Measurements from ENCODE around the gene IGF1R. TPM values are rescaled to one million over a fixed set of nuclear protein-coding genes. Genes with fewer than 3 reads are reported as not detected.

IGF1R gene
- total RNA-seq, 2 experiments from 2014 or later = 7.1 to 7.7 TPM

DNA sequence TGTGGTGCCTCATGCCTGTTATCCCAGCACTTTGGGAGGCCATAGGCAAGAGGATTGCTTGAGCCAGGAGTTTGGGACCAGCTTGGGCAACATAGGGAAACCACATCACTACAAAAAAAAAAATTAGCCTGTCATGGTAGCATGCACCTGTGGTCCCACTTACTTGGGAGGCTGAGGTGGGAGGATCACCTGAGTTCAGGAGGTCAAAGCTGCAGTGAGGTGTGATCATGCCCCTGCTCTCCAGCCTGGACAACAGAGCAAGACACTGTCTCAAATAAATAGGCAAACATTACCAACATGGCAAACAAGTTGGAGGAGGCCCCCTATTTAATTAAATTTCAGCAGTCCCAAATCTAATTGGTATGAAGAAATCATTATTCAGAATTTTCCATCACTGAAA, 215.6 kb downstream of the IGF1R start:
- CTCF ChIA-PET = no interaction called here
- Mint-ChIP-seq H3K4me1 (peaks cover 29% of the 10 kb centered on the region), H3K9me3 (no peaks in the 10 kb centered on the region), H3K27ac (no peak overlapping the region), H3K4me3 (no peak overlapping the region), H3K27me3 (no peaks in the 10 kb centered on the region), H3K36me3 (ENCODE audit: low read depth) (no peaks in the 10 kb centered on the region)
- POLR2A ChIA-PET = interaction anchor here (1.4 kb wide), 1 partner anchor 213 kb away, joined by 3 read pairs; no protein-coding TSS in a partner anchor
- DNase-seq = no peak

DNA sequence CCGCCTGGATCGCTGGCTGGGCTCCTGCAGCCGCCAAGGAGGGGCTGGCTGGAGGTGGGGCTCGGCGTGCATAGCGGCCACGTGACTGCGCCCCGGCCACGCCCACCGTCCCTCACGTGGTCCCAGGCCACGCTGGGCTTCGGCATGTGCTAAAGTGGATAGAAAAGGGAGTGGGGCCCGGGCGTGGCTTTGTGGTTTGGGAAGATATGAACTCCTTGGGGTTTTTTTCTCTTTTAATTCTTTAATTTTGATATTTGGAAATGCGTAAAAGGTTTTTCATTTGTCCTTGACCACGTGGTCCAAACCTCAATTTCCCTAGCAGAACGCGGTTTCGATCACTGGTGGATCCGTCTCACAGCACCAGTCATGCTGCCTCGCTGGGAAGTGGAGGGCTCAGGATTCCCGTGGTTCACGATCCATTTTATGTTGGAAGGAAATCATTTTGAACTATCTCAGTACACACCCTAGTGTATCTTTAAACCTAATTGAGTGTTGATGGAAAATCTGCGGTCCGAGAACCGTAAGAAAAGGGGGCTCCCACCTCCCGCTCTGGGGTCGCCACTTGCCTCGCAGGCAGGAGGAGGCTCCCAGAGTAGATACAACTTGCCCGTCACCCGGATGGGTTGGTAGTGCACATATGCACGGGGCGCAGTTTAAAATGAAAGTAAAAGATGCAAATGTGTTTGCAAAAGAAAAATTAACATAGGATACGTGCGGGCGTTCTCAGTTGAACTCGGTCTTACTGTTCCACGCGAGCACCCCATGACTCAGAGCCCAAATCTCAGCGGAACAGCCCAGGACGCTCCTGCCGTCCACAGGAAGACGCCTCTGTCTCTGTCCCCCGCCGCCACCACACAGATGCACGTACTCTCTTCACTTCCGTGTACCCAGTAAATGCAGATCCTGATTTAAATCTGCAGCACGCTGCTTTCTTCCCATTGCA, 217.3 kb downstream of the IGF1R start:
- H3K9me3 Mint-ChIP-seq = no peaks in the 10 kb centered on the region
- ChIA-PET POLR2A (interaction anchor here (1.2 kb wide), 1 partner anchor 867 kb away, joined by 3 read pairs; the partner anchor contains the start of gene LYSMD4), CTCF (interaction anchor here (1.0 to 2.0 kb wide), 3 partner anchors 15 to 193 kb away, joined by 3 to 11 read pairs (median 7); no protein-coding TSS in a partner anchor)
- peak overlapping the region; percentile 84 for H3K27ac Mint-ChIP-seq
- no peaks in the 10 kb centered on the region for H3K36me3 Mint-ChIP-seq (ENCODE audit: low read depth)
- peaks cover 3% of the 10 kb centered on the region for H3K27me3 Mint-ChIP-seq
- DNase-seq = peak; percentile 76
- H3K4me1 Mint-ChIP-seq = peaks cover 21% of the 10 kb centered on the region
- peak overlapping the region; percentile 66 for H3K4me3 Mint-ChIP-seq

- H3K27me3 Mint-ChIP-seq = peaks cover 4% of the 10 kb centered on the region
- POLR2A ChIA-PET = interaction anchor here (0.7 to 1.2 kb wide), 3 partner anchors 218 to 866 kb away, joined by 3 read pairs; partner anchors contain the start of gene LYSMD4
- H3K9me3 Mint-ChIP-seq = no peaks in the 10 kb centered on the region
- CTCF ChIA-PET = interaction anchor here (1.0 to 2.0 kb wide), 3 partner anchors 15 to 192 kb away, joined by 3 to 11 read pairs (median 7); no protein-coding TSS in a partner anchor
- peak overlapping the region; percentile 84 for H3K27ac Mint-ChIP-seq
- H3K4me3 Mint-ChIP-seq = peak overlapping the region; percentile 66
- H3K36me3 Mint-ChIP-seq (ENCODE audit: low read depth) = no peaks in the 10 kb centered on the region
- no peak for DNase-seq
- H3K4me1 Mint-ChIP-seq = peaks cover 13% of the 10 kb centered on the region
Observed at GRCh38 chr15:98866511-98866910, 218.2 kb downstream of the IGF1R start.

DNA sequence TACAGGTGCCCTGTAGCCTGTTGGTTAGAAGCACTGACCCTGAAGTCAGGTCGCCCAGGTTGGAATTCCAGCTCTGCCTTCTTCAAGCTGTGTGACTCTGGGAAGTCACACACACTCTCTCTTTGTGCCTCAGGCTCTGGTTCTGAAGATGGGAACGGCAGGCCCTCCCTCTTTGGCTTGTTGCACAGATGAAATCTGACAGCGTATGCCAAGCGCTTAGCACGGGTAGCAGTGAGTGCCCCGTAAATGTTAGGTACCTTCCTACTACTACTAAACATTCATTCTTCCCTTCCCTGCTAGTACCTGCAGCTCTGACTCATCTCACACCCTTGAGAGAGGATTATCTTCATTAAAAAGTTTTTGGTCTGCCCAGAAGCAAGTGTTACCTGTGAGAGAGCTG, 220.2 kb downstream of the IGF1R start:
- peaks cover 4% of the 10 kb centered on the region for H3K27me3 Mint-ChIP-seq
- ChIA-PET POLR2A (interaction anchor here (1.2 kb wide), 1 partner anchor 13 kb away, joined by 4 read pairs; no protein-coding TSS in a partner anchor), CTCF (interaction anchor here (0.7 kb wide), 1 partner anchor 223 kb away, joined by 6 read pairs; no protein-coding TSS in a partner anchor)
- no peak for DNase-seq
- no peaks in the 10 kb centered on the region for H3K9me3 Mint-ChIP-seq
- H3K4me1 Mint-ChIP-seq = peaks cover 13% of the 10 kb centered on the region
- H3K27ac Mint-ChIP-seq = no peak overlapping the region
- no peaks in the 10 kb centered on the region for H3K36me3 Mint-ChIP-seq (ENCODE audit: low read depth)
- H3K4me3 Mint-ChIP-seq = no peak overlapping the region

DNA sequence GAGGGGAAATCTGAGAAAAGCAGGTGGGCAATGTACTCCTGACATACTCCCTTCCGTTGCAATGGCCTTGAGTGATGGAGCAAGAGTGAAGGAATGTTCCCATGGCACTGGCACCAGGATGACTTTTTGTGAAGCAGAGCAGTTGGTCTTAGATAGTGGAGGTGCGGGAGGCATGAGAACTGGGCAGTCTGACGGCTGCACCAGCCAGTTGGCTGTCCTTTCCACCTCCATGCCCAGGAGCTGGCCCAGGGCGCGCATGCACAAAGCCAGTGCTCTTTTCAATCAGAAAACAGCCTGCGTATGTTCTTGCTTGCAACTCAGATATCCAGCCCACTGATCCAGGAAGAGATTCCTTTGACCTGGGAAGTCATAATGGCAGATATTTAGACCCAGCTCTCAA, 222.4 kb downstream of the IGF1R start:
- peaks cover 14% of the 10 kb centered on the region for H3K4me1 Mint-ChIP-seq
- no peaks in the 10 kb centered on the region for H3K9me3 Mint-ChIP-seq
- POLR2A ChIA-PET = interaction anchor here (1.1 kb wide), 1 partner anchor 11 kb away, joined by 3 read pairs; no protein-coding TSS in a partner anchor
- no peak overlapping the region for H3K27ac Mint-ChIP-seq
- DNase-seq = no peak
- H3K27me3 Mint-ChIP-seq = peaks cover 8% of the 10 kb centered on the region
- H3K36me3 Mint-ChIP-seq (ENCODE audit: low read depth) = no peaks in the 10 kb centered on the region
- H3K4me3 Mint-ChIP-seq = no peak overlapping the region
- CTCF ChIA-PET = no interaction called here

- CTCF ChIA-PET = interaction anchor here (1.6 to 3.2 kb wide), 2 partner anchors 9 to 22 kb away, joined by 8 to 15 read pairs; no protein-coding TSS in a partner anchor
- POLR2A ChIA-PET = no interaction called here
- DNase-seq = no peak
- H3K4me3 Mint-ChIP-seq = no peak overlapping the region
- H3K4me1 Mint-ChIP-seq = peaks cover 4% of the 10 kb centered on the region
- H3K27me3 Mint-ChIP-seq = peaks cover 8% of the 10 kb centered on the region
- H3K36me3 Mint-ChIP-seq (ENCODE audit: low read depth) = no peaks in the 10 kb centered on the region
- H3K27ac Mint-ChIP-seq = no peak overlapping the region
- H3K9me3 Mint-ChIP-seq = no peaks in the 10 kb centered on the region
Observed at GRCh38 chr15:98872774-98873173, 224.4 kb downstream of the IGF1R start.

GRCh38 chr15:98873441-98874218, 225.3 kb downstream of the IGF1R start:
- no peak for DNase-seq
- ChIA-PET POLR2A (no interaction called here), CTCF (interaction anchor here (1.6 to 3.2 kb wide), 2 partner anchors 9 to 23 kb away, joined by 8 to 15 read pairs; no protein-coding TSS in a partner anchor)
- no peaks in the 10 kb centered on the region for H3K9me3 Mint-ChIP-seq
- H3K27ac Mint-ChIP-seq = no peak overlapping the region
- no peak overlapping the region for H3K4me3 Mint-ChIP-seq
- H3K4me1 Mint-ChIP-seq = peaks cover 4% of the 10 kb centered on the region
- H3K36me3 Mint-ChIP-seq (ENCODE audit: low read depth) = no peaks in the 10 kb centered on the region
- H3K27me3 Mint-ChIP-seq = peaks cover 8% of the 10 kb centered on the region

DNA sequence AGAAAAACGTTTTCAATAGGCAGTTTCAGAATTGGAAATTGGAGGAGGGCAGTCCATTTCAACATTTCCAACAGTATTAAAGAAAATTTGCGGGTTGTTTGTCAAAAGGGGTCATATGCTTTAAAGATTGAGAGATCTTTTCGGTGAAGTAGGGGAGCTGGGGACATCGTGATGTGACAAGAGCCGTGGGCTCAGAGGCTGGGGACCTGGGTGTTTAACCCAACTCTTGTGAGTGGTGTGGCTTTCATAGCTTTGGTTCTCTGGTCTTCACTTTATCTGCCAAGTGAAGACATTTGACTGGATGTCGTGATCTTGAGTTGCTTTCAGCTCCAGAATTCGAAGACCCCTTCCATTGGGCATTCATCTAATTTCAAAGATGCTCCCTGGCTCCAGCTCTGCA, 226.0 kb downstream of the IGF1R start:
- no peak for DNase-seq
- Mint-ChIP-seq H3K36me3 (ENCODE audit: low read depth) (no peaks in the 10 kb centered on the region), H3K9me3 (no peaks in the 10 kb centered on the region), H3K4me1 (peaks cover 4% of the 10 kb centered on the region), H3K4me3 (no peak overlapping the region), H3K27ac (no peak overlapping the region), H3K27me3 (peaks cover 8% of the 10 kb centered on the region)
- ChIA-PET POLR2A (no interaction called here), CTCF (interaction anchor here (1.1 to 3.2 kb wide), 2 partner anchors 8 to 95 kb away, joined by 3 to 15 read pairs; no protein-coding TSS in a partner anchor)

DNA sequence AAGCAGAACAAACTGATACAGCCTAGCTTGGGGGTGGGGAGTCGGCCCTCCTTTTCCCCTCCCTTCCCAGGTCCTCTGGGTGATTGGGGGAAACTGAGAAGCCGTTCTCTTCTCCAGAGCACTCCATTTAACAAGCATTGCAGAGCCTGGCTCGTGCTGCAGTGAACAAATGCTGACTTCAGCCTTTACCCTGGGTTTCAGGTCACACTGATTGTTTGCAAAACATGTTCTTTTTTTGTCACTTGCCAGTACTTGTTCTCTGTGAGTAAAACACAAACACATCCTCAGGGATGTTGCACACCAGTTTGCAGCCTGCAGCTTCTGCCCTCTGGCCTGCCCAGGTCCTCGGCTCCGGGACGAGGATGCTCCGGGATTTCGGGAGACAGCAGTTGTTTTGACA, 226.4 kb downstream of the IGF1R start:
- Mint-ChIP-seq H3K4me3 (no peak overlapping the region), H3K9me3 (no peaks in the 10 kb centered on the region), H3K4me1 (peaks cover 4% of the 10 kb centered on the region), H3K27ac (no peak overlapping the region), H3K36me3 (ENCODE audit: low read depth) (no peaks in the 10 kb centered on the region), H3K27me3 (peaks cover 8% of the 10 kb centered on the region)
- ChIA-PET POLR2A (no interaction called here), CTCF (interaction anchor here (0.7 to 1.1 kb wide), 3 partner anchors 68 to 239 kb away, joined by 3 to 4 read pairs (median 3); no protein-coding TSS in a partner anchor)
- no peak for DNase-seq

- Mint-ChIP-seq H3K27ac (no peak overlapping the region), H3K27me3 (peaks cover 5% of the 10 kb centered on the region), H3K9me3 (no peaks in the 10 kb centered on the region), H3K4me1 (peaks cover 4% of the 10 kb centered on the region), H3K4me3 (no peak overlapping the region), H3K36me3 (ENCODE audit: low read depth) (no peaks in the 10 kb centered on the region)
- ChIA-PET CTCF (interaction anchor here (0.7 to 1.1 kb wide), 3 partner anchors 68 to 240 kb away, joined by 3 to 4 read pairs (median 3); no protein-coding TSS in a partner anchor), POLR2A (no interaction called here)
- DNase-seq = no peak
Observed at GRCh38 chr15:98875309-98875708, 227.0 kb downstream of the IGF1R start.

- Mint-ChIP-seq H3K36me3 (ENCODE audit: low read depth) (no peaks in the 10 kb centered on the region), H3K9me3 (no peaks in the 10 kb centered on the region), H3K27ac (no peak overlapping the region), H3K4me3 (no peak overlapping the region), H3K27me3 (peaks cover 3% of the 10 kb centered on the region), H3K4me1 (peaks cover 4% of the 10 kb centered on the region)
- POLR2A ChIA-PET = no interaction called here
- CTCF ChIA-PET = interaction anchor here (1.0 kb wide), 1 partner anchor 96 kb away, joined by 4 read pairs; no protein-coding TSS in a partner anchor
- DNase-seq = no peak
Observed at GRCh38 chr15:98876451-98877369, 228.4 kb downstream of the IGF1R start.

- no peaks in the 10 kb centered on the region for H3K9me3 Mint-ChIP-seq
- H3K4me1 Mint-ChIP-seq = peaks cover 4% of the 10 kb centered on the region
- no peak overlapping the region for H3K4me3 Mint-ChIP-seq
- peaks cover 3% of the 10 kb centered on the region for H3K27me3 Mint-ChIP-seq
- ChIA-PET POLR2A (interaction anchor here (0.5 kb wide), 1 partner anchor 118 kb away, joined by 3 read pairs; no protein-coding TSS in a partner anchor), CTCF (no interaction called here)
- no peaks in the 10 kb centered on the region for H3K36me3 Mint-ChIP-seq (ENCODE audit: low read depth)
- no peak for DNase-seq
- no peak overlapping the region for H3K27ac Mint-ChIP-seq
Observed at GRCh38 chr15:98878172-98878571, 229.8 kb downstream of the IGF1R start.
